Stimulated activated CD8-positive, alpha-beta memory T cell treated with anti-CD3 and anti-CD28 coated beads, Interleukin-15, amount 100 ng/mL, for 1 hour (primary cell): ENCODE measurements around the gene DENND1A.
A peak's percentile ranks its signal among the peaks of the same experiment; 100 is the strongest.
"Not testable (repeated sequence)": the region's sequence is repeated elsewhere in the genome, so short reads cannot be mapped to it uniquely, and the experiment has no call there.

Experiments
- DNase-seq: peaks from one replicate; pipeline ENCODE4 v3.0.0-alpha.2; 2020; ENCODE audit warnings: low read depth

DENND1A gene

DNA sequence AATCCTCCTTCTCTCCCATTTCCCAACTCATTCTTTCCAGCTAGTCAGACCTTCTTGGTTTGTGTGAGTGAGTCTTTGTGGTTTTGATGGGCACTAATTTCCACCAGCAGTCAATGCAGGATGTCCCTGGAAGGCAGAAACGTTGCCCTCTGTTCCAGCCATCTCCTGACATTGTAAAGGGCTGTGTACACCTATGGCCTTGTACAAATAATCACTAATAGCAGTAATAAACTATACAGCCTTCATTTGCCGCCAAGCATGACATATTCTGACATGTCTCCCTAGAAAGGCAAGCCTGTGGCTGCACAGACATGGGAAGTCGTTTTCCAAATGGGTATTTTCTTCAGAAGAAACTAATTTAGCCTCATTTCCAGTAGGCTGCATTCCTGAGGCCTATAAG, 18.4 kb upstream of the DENND1A start:
- no peak for DNase-seq

GRCh38 chr9:123947326-123947725, 17.4 kb upstream of the DENND1A start:
- no peak for DNase-seq

- no peak for DNase-seq
Observed at GRCh38 chr9:123946101-123946821, 16.3 kb upstream of the DENND1A start.

DNA sequence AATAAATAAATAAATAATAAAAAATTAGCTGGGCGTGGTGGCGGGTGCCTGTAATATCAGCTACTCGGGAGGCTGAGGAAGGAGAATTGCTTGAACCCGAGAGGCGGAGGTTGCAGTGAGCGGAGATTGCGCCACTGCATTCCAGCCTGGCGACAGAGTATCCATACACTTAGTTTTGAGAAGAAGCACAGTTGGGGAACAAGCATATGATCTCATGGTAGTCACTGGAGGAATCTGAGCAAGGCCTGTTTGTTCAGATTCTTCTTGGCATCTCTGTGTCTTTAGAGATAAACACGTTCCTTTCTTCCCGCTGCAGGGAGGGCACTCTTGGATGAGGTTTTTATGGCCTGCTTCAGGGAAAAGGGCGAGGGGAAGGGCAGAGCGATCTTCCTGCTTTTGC, 15.6 kb upstream of the DENND1A start:
- DNase-seq, result no peak

- DNase-seq, result not testable (repeated sequence)
Observed at GRCh38 chr9:123944464-123944863, 14.5 kb upstream of the DENND1A start.

GRCh38 chr9:123943671-123944070, 13.7 kb upstream of the DENND1A start:
- DNase-seq, result no peak

- DNase-seq, result no peak
Observed at GRCh38 chr9:123942542-123942941, 12.6 kb upstream of the DENND1A start.

- no peak for DNase-seq
Observed at GRCh38 chr9:123941524-123942070, 11.7 kb upstream of the DENND1A start.

DNA sequence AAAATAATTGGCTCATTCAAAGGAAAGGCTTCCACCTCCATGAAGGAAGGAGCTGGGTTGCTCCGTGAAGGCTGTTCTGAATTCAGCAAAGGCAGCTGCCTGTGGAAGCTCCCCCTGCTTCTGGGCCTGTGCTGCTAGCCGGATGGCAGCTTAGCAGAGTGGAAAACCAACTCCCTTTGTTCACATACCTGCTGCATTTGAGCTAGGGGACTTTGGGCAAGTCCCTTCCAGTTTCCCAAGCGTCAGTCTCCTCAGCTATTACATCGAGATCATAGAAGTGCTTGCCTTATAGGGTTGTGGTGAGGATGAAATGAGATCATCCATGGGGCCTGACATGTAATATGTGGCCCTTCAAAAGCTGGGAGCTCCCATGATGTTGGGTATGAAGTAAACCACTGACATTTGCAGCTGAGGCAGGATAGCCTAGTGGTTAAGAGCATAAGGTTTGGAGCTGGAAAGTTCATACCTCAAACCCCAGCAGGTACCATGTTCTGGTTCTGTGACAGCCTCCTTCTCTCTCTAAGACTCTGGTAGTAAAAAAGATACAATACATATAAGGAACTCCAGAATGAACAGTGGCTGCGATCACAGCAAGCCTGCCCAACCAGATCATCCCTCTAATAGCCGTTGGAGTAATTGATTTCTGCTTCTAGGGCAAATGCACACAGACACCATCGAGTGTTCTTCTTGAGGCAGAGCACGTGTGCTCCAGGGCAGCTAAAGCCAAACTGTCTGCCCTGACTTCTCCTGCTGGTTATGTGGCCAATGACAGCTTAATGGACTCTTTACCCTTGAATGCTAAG, 11.0 kb upstream of the DENND1A start:
- DNase-seq, result no peak

DNA sequence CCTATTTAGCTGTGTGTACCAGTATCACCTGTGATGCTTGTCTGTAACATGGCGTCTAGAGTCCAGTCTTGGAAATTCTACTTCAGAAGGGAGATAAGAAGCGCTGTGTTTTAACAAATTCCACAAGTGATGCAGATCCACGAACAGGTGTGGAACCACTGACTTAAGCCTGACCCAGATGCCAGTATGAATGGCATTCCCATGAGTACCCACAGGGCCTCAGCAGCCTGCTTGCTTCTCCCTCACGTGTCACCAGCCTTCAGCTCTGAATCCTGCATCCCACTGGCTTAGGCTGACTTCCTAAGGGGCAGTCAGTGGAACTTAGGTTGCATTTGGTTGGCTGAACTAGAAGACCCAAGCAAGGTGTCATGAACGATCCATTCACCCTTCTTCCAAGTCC, 8.5 kb upstream of the DENND1A start:
- DNase-seq, result no peak

DNA sequence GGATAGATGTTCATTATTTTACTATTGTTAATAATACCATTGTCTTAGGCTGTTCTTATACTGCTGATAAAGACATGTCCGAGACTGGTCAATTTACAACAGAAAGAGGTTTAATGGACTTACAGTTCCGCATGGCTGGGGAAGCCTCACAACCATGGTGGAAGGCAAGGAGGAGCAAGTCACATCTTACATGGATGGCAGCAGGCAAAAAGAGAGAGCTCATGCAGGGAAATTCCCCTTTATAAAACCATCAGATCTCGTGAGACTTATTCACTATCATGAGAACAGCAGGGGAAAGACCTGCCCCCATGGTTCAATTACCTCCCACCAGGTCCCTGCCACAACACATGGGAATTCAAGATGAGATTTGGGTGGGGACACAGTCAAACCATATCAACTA, 6.6 kb upstream of the DENND1A start:
- not testable (repeated sequence) for DNase-seq

- no peak for DNase-seq
Observed at GRCh38 chr9:123933440-123934212, 3.7 kb upstream of the DENND1A start.

GRCh38 chr9:123929177-123929869, 603 bp downstream of the DENND1A start:
- peak; percentile 4 for DNase-seq

GRCh38 chr9:123928533-123929176, 1.3 kb downstream of the DENND1A start:
- DNase-seq, result no peak

GRCh38 chr9:123927625-123928532, 2.0 kb downstream of the DENND1A start:
- no peak for DNase-seq

DNA sequence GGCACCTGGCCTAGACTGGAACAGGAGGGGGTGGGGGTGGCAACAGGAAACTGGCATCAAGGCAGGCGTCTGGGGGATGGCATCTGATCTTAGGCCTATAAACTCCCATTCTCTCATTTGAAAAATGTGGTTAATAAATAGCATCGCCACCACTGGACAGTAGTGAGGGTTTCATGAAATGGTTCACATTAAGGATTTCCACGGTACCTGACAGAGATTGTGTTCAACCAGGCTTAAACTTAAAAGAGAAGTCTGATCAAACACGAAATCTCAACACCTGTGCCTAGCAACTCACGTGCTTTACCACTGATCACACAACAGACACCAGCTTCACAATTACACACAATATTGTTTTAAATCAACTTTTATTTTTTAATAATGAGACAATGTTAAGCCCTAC, 3.0 kb downstream of the DENND1A start:
- DNase-seq, result no peak

- DNase-seq, result no peak
Observed at GRCh38 chr9:123925819-123926218, 4.1 kb downstream of the DENND1A start.

DNA sequence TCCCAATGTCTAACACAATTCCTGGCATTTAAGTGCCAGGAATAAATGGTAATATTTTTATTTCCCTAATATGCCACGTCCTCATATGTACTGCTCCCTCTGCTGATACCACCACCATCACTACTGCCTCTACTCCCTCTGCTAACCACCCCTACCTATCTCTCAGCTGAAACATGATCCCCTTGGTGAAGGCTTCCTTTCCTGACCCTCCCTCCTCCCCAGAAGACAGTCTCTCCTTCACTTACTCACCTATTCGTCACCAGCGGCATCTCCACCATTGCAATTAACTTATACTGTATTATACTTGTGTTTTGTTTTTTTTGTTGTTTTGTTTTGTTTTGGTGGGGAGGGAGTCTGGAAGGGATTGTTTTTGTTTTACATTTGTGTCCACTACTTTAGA, 4.8 kb downstream of the DENND1A start:
- no peak for DNase-seq

DNA sequence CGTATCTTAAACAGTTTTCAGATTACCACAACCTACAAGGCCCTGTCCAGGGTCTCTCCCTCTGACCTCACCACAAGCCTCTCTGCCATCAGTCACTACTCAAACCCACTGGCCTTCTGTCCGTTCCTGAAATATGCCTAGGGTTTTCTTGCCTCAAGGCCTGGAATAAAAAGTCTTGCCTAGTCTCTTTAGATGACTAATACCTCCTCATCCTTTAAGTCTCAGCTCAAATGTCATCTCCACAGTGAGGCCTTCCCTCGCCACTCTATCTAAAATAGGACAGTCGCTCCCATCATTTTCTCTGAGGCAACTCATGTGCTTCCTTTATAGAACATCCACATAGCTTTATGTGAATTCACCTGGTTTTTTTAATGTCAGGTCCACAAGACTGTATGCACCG, 5.2 kb downstream of the DENND1A start:
- DNase-seq, result no peak

DNA sequence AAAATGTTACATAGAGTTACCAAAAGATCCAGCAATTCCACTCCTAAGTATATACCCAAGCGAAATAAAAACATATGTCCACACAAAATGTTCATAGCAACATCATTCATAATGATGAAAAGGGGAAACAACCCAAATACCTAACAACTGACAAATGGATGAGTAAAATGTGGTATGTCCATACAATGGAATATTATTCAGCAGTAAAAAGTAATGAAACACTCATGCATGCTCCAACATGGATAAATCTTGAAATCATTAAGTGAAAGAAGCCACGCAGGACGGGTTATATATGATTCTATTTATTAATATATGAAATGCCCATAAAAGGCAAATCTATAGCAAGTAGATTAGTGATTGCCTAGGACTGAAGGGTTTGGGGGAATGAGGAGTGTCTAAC, 6.0 kb downstream of the DENND1A start:
- no peak for DNase-seq
